ENCODE data around the gene ABCE1.

DNA sequence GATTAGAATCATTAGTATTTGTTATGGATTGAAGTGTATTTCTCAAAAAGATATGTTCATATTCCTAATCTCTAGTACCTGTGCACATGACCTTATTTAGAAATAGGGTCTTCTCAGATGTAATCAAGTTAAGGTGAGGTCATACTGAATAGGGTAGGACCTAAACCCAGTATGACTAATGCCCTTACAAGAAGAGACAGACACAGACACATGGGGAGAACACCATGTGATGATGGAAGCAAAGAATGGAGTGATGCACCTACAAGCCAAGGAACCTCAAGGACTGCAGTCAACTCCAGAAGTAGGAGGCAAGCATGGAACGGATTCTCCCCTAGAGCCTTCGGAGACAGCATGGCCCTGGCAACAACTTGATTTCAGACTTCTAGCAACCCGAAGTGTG lies 50.9 kb downstream of the ABCE1 start:
- TF ChIP-seq POLR2A (IDR thresholded peaks at IDR 0.05; ENCODE audit: low read depth, low read length), result no peak
- no peak for TF ChIP-seq POLR2AphosphoS5 (IDR thresholded peaks at IDR 0.05; ENCODE audit: low read depth, low read length)
- no peak for TF ChIP-seq POU2F2 (IDR thresholded peaks at IDR 0.05; ENCODE audit: low read depth, low read length)
- no peak for TF ChIP-seq TAF1 (IDR thresholded peaks at IDR 0.05; ENCODE audit: low read depth, low read length)
- TF ChIP-seq PAX5 (IDR thresholded peaks at IDR 0.05; ENCODE audit: insufficient read depth, low read length, severe bottlenecking), result no peak
- no peak for TF ChIP-seq SPI1 (IDR thresholded peaks at IDR 0.05; ENCODE audit: low read depth, low read length)
